K562 (cell line): ENCODE measurements around the gene CDH2. TPM values are rescaled to one million over a fixed set of nuclear protein-coding genes. Genes with fewer than 3 reads are reported as not detected.

Experiments used
- ATAC-seq: fragments of 200-7000 bp; cut with Tn5 transposase; 3 replicates; pipeline ENCODE4 v1.9.1; 2020; ENCODE audit warnings: moderate library complexity
- BruUV-seq: library from RNA; stranded (reverse); fragments of 400-500 nt; replicated peaks from 2 replicates; lab custom pipeline; 2021; lab: Mats Ljungman, UMichigan
- CTCF ChIA-PET: fragments of 300-600 bp; formaldehyde crosslinking; extraction: SDS; loops from one replicate; lab custom pipeline; 2021; ENCODE audit warnings: low intra/inter-chr PET ratio; lab: Yijun Ruan, JAX
- POLR2A ChIA-PET: fragments of 300-600, 350-650 bp; sonication (Branson Sonifier 250); formaldehyde crosslinking; extraction: SDS; loops from one replicate; lab custom pipeline; 2021; ENCODE audit warnings: antibody characterized with exemption, inconsistent platforms; lab: Yijun Ruan, JAX
- DNase-seq, 4 experiments: peaks; one replicate each; pipeline versions ENCODE4 v3.0.0 to v3.0.0-alpha.2; 2011 to 2018; ENCODE audit warnings: low spot score in 3 of 4, mixed read lengths in 3 of 4; ENCODE audit errors: extremely low read depth in 1 of 4
- FAIRE-seq: peaks from 2 replicates; lab custom pipeline; 2011; peaks lifted over from hg19 to GRCh38; lab: Jason Lieb, UNC
- H2AFZ ChIP-seq: 2 replicates; pipeline ENCODE4 v1.6.0; 2011; ENCODE audit warnings: low read depth, low read length, control low read depth, inconsistent platforms
- H3K27ac ChIP-seq: fragments of 200-600 bp; 3 replicates; pipeline ENCODE4 v1.8.0; 2011; ENCODE audit warnings: low read depth, mild to moderate bottlenecking, control low read depth, inconsistent platforms, low read length, moderate library complexity, mixed read lengths; ENCODE audit errors: extremely low read depth
- H3K27me3 ChIP-seq, 2 experiments: fragments of 300-600 bp in 1 of 2; 2 replicates in 1 of 2; 3 replicates in 1 of 2; pipeline versions ENCODE4 v1.6.0 to v1.8.0; 2011; ENCODE audit warnings: inconsistent platforms in 2 of 2, low read length in 2 of 2, mild to moderate bottlenecking in 1 of 2, mixed read lengths in 1 of 2, moderate library complexity in 1 of 2; ENCODE audit not compliant: control insufficient read depth in 2 of 2, insufficient read depth in 2 of 2
- H3K36me3 ChIP-seq: fragments of 300-600 bp; 3 replicates; pipeline ENCODE4 v1.8.0; 2011; ENCODE audit warnings: mild to moderate bottlenecking, low read length, inconsistent platforms; ENCODE audit not compliant: control insufficient read depth, insufficient read depth
- H3K4me1 ChIP-seq, 2 experiments: fragments of 200-600 bp in 1 of 2; replicated peaks in 1 of 2; 2 replicates in 1 of 2; 3 replicates in 1 of 2; pipeline versions ENCODE4 v1.5.1 to v1.8.0; 2011; ENCODE audit warnings: inconsistent platforms in 2 of 2, low read length in 2 of 2, mild to moderate bottlenecking in 1 of 2, mixed read lengths in 1 of 2, moderate library complexity in 1 of 2; ENCODE audit not compliant: control insufficient read depth in 2 of 2, insufficient read depth in 2 of 2
- H3K4me2 ChIP-seq: 2 replicates; pipeline ENCODE4 v1.6.1; 2011; ENCODE audit warnings: low read length, control low read depth, inconsistent platforms, mixed read lengths; ENCODE audit not compliant: insufficient read depth
- H3K4me3 ChIP-seq: fragments of 200-600 bp; sonication (generic), shearing (Covaris generic); 2 replicates; pipeline ENCODE4 v1.5.1; 2016; ENCODE audit warnings: control low read depth, inconsistent platforms
- H3K79me2 ChIP-seq: fragments of 200-600 bp; 3 replicates; pipeline ENCODE4 v1.8.0; 2011; ENCODE audit warnings: low read length, inconsistent platforms; ENCODE audit not compliant: control insufficient read depth, insufficient read depth
- H3K9ac ChIP-seq, 2 experiments: 2 replicates each; pipeline versions ENCODE4 v1.6.0 to v1.6.1; 2011; ENCODE audit warnings: low read depth in 2 of 2, low read length in 2 of 2, control low read depth in 1 of 2, inconsistent platforms in 1 of 2, mild to moderate bottlenecking in 1 of 2, mixed read lengths in 1 of 2; ENCODE audit not compliant: insufficient read depth in 1 of 2
- H3K9me1 ChIP-seq: one replicate; pipeline ENCODE4 v1.6.0; 2011; ENCODE audit warnings: inconsistent platforms, mild to moderate bottlenecking, low read length, moderate library complexity; ENCODE audit not compliant: control insufficient read depth, insufficient read depth
- H3K9me3 ChIP-seq: replicated peaks from 2 replicates; pipeline ENCODE4 v1.5.1; 2011; ENCODE audit warnings: low read depth, low read length, inconsistent platforms; ENCODE audit not compliant: control insufficient read depth, insufficient read depth
- H4K20me1 ChIP-seq: replicated peaks from 2 replicates; pipeline ENCODE4 v1.6.1; 2011; ENCODE audit warnings: low read length, inconsistent platforms, mixed read lengths; ENCODE audit not compliant: control insufficient read depth, insufficient read depth
- ARID2 ChIP-seq: fragments of 450-650 bp; IDR thresholded peaks from 2 replicates; pipeline ENCODE4 v1.6.1; 2017; ENCODE audit warnings: antibody characterized with exemption, mild to moderate bottlenecking
- ATF4 ChIP-seq: fragments of 450-650 bp; formaldehyde crosslinking; IDR thresholded peaks from 2 replicates; pipeline ENCODE4 v1.4.0; 2022; ENCODE audit warnings: mild to moderate bottlenecking, moderate library complexity
- CEBPG ChIP-seq, 3 experiments: fragments of 200-800 bp in 1 of 3; sonication (Bioruptor generic) in 1 of 3; sonication (generic) in 1 of 3; formaldehyde crosslinking in 1 of 3; IDR thresholded peaks in 2 of 3; conservative IDR thresholded peaks in 1 of 3; 2 replicates each; pipeline versions ENCODE4 v1.6.1 to v1.8.0; 2016 to 2022; ENCODE audit warnings: missing compliant biosample characterization in 2 of 3, missing genetic modification characterization in 2 of 3, mild to moderate bottlenecking in 1 of 3, missing genetic modification reagents in 1 of 3
- EGR1 ChIP-seq: fragments of 450-650 bp; conservative IDR thresholded peaks from 2 replicates; pipeline ENCODE4 v1.6.1; 2017; ENCODE audit warnings: mild to moderate bottlenecking
- ILK ChIP-seq: fragments of 450-650 bp; IDR thresholded peaks from 2 replicates; pipeline ENCODE4 v1.6.1; 2016; ENCODE audit warnings: missing genetic modification characterization, low read depth, mild to moderate bottlenecking, missing compliant biosample characterization, moderate library complexity, borderline replicate concordance
- MAFF ChIP-seq: IDR thresholded peaks from 2 replicates; pipeline ENCODE4 v1.6.1; 2012; ENCODE audit warnings: low read length, improper control_type of control experiment
- MAFG ChIP-seq: fragments of 450-650 bp; conservative IDR thresholded peaks from 2 replicates; pipeline ENCODE4 v1.6.1; 2016; ENCODE audit warnings: missing genetic modification characterization, missing compliant biosample characterization
- MAFK ChIP-seq: IDR thresholded peaks from 2 replicates; pipeline ENCODE4 v1.6.1; 2011; ENCODE audit warnings: low read length, improper control_type of control experiment
- RFX7 ChIP-seq: fragments of 250-450 bp; sonication (Bioruptor Pico); IDR thresholded peaks from 2 replicates; pipeline ENCODE4 v1.5.1; 2021; ENCODE audit warnings: mild to moderate bottlenecking
- ZNF316 ChIP-seq: fragments of 450-650 bp; IDR thresholded peaks from 2 replicates; pipeline ENCODE4 v1.6.1; 2016
- WGBS: fragments of 100-300 bp; shearing (Covaris generic); methylation state at CpG from one replicate; pipeline ENCODE4 v1.1.6; 2016; ENCODE audit warnings: low coverage, mixed read lengths; ENCODE audit not compliant: insufficient coverage; ENCODE audit errors: missing lambda C conversion rate; 5-methylcytosine and 5-hydroxymethylcytosine counted together
- in situ Hi-C: fragments of 300-500 bp; cut with MboI; formaldehyde crosslinking; loops from 4 replicates; pipeline ENCODE4 v1.15.0; 2018; ENCODE audit warnings: inconsistent platforms, mixed read lengths
- intact Hi-C: fragments of 100-400 bp; cut with micrococcal nuclease; formaldehyde crosslinking; loops from 2 replicates; pipeline ENCODE4 v1.14.2; 2022
- polyA plus RNA-seq, 8 experiments: library from polyadenylated mRNA; depleted of rRNA in 4 of 8; stranded (reverse) in 5 of 8; unstranded in 3 of 8; fragments of >200 nt; fragmentation: Nextera tagmentation in 2 of 8; fragmentation: Illumina TruSeq in 1 of 8; extraction: Ambion mirVana in 2 of 8; extraction: Trizol in 1 of 8; gene quantifications; 2 replicates each; pipeline versions ENCODE4 v1.2.1 to v1.2.3, GENCODE V29; 2011 to 2014; ENCODE audit warnings: inconsistent platforms in 1 of 8, missing spikeins in 1 of 8
- total RNA-seq, 7 experiments: library from RNA; depleted of rRNA in 6 of 7; stranded (reverse); fragments of >200 nt in 6 of 7; fragmentation: Illumina TruSeq in 2 of 7; extraction: Trizol in 2 of 7; gene quantifications; 2 replicates each; pipeline versions ENCODE4 v1.2.1 to v1.2.3, GENCODE V29; 2011 to 2021; ENCODE audit warnings: low replicate concordance in 1 of 7

Gene CDH2
- total and polyA plus RNA-seq, 9 of the 15 experiments (the other 6 are each of a cell fraction or from before 2014, with no cell fraction given): 0.04 TPM; not detected in 8

GRCh38 chr18:28086670-28087552 is 90.0 kb downstream of the CDH2 start (continued):
- TF ChIP-seq CEBPG (CRISPR knock-in tag; IDR thresholded peaks at IDR 0.05) (no peak), CEBPG (tag; conservative IDR thresholded peaks at IDR 0.05 in 1 of 2, IDR thresholded peaks at IDR 0.05 in 1 of 2) (no peak)
- TF ChIP-seq, all 486 proteins: peak for 0

- ChIA-PET CTCF (no interaction called here), POLR2A (no interaction called here)
- FAIRE-seq: no peak
- H3K79me2 ChIP-seq: no peaks in the 10 kb centered on the region
- no peaks in the 10 kb centered on the region for H3K36me3 ChIP-seq
- TF ChIP-seq MAFK (peak; percentile 53; the same call in 1 of the 2 replicates), ARID2 (no peak), ATF4 (no peak), EGR1 (no peak), ZNF316 (peak; percentile 55; the same call in 1 of the 2 replicates), MAFG (peak; percentile 54; the same call in 1 of the 2 replicates), RFX7 (CRISPR knock-in tag) (no peak), MAFF (peak; percentile 55; the same call in 1 of the 2 replicates), ILK (tag) (no peak)
- no peaks in the 10 kb centered on the region for H3K4me1 ChIP-seq
- DNase-seq: no peak
- H3K9ac ChIP-seq: no peak overlapping the region
- no peaks in the 10 kb centered on the region for H3K9me3 ChIP-seq
- H4K20me1 ChIP-seq: no peaks in the 10 kb centered on the region
- in situ Hi-C loops: no loop called here
- no peaks in the 10 kb centered on the region for H3K9me1 ChIP-seq
- intact Hi-C loops: no loop called here
- no TSS peak for BruUV-seq
- ATAC-seq: no peak
- no peak overlapping the region for H2AFZ ChIP-seq
- 0% methylated on average over 2 of the region's 2 CpGs for WGBS
- H3K4me3 ChIP-seq: no peak overlapping the region
- H3K27me3 ChIP-seq: no peaks in the 10 kb centered on the region
- no peak overlapping the region for H3K4me2 ChIP-seq
- H3K27ac ChIP-seq: no peak overlapping the region
Measured at GRCh38 chr18:28081516-28081915, 95.4 kb downstream of the CDH2 start.
